ENCODE data around the gene KRTAP10-5.

The KRTAP10-5 gene

GRCh38 chr21:44599264-44600029, 19.0 kb upstream of the KRTAP10-5 start:
- no peak for TF ChIP-seq CTCF (IDR thresholded peaks at IDR 0.05; ENCODE audit: low read length, missing control alignments)
- no peak overlapping the region for H3K4me3 ChIP-seq (replicated peaks; ENCODE audit: low read depth, low read length)

GRCh38 chr21:44598061-44598460, 17.7 kb upstream of the KRTAP10-5 start:
- DNase-seq (ENCODE audit: low read depth) = no peak
- no peak overlapping the region for H3K4me3 ChIP-seq (replicated peaks; ENCODE audit: low read depth, low read length)
- no peak for TF ChIP-seq CTCF (IDR thresholded peaks at IDR 0.05; ENCODE audit: low read length, missing control alignments)

More at GRCh38 chr21:44599264-44600029, 19.0 kb upstream of the KRTAP10-5 start:
- no peak for DNase-seq (ENCODE audit: low read depth)

GRCh38 chr21:44596068-44596725, 15.8 kb upstream of the KRTAP10-5 start:
- no peak for DNase-seq (ENCODE audit: low read depth)
- TF ChIP-seq CTCF (IDR thresholded peaks at IDR 0.05; ENCODE audit: low read length, missing control alignments) = no peak
- H3K4me3 ChIP-seq (replicated peaks; ENCODE audit: low read depth, low read length) = no peak overlapping the region

GRCh38 chr21:44595524-44595923, 15.1 kb upstream of the KRTAP10-5 start:
- DNase-seq (ENCODE audit: low read depth) = no peak
- H3K4me3 ChIP-seq (replicated peaks; ENCODE audit: low read depth, low read length) = no peak overlapping the region
- no peak for TF ChIP-seq CTCF (IDR thresholded peaks at IDR 0.05; ENCODE audit: low read length, missing control alignments)

GRCh38 chr21:44594406-44594916, 14.1 kb upstream of the KRTAP10-5 start:
- TF ChIP-seq CTCF (IDR thresholded peaks at IDR 0.05; ENCODE audit: low read length, missing control alignments) = no peak
- DNase-seq (ENCODE audit: low read depth) = no peak

GRCh38 chr21:44593598-44594405, 13.4 kb upstream of the KRTAP10-5 start:
- TF ChIP-seq CTCF (IDR thresholded peaks at IDR 0.05; ENCODE audit: low read length, missing control alignments) = no peak
- no peak overlapping the region for H3K4me3 ChIP-seq (replicated peaks; ENCODE audit: low read depth, low read length)
- no peak for DNase-seq (ENCODE audit: low read depth)

More at GRCh38 chr21:44594406-44594916, 14.1 kb upstream of the KRTAP10-5 start:
- H3K4me3 ChIP-seq (replicated peaks; ENCODE audit: low read depth, low read length) = no peak overlapping the region

All from fibroblast of pulmonary artery (primary cell).